NCI-H510A treated with DMSO at 0.1 percent for 48 hours (cell line): ENCODE results near the gene TRPV6.

Experiments
- DNase-seq: peaks from one replicate; lab custom pipeline; 2025; lab: John Stamatoyannopoulos, UW

TRPV6 gene

DNA sequence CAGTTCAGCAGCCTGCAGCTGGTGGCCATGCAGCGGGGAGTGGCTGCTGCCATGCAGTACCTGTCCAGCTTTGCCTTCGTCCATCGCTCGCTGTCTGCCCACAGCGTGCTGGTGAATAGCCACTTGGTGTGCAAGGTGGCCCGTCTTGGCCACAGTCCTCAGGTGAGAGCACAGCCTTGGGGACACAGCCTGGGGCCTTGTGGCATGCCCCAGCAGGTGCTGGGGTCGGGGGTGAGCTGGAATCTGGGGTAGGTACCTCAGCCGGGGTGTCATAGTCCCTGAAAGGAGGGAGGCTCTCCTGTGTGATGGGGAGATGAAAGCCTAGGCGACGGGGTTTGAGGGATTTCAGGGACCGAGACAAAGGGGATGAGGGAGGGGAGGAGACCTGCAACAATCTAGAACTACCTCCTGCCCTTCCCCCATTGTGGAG, 16.5 kb downstream of the TRPV6 start:
- no peak for DNase-seq

- DNase-seq: no peak
Measured at GRCh38 chr7:142868188-142868985, 17.2 kb downstream of the TRPV6 start.

GRCh38 chr7:142867398-142868187, 18.0 kb downstream of the TRPV6 start:
- DNase-seq: no peak

GRCh38 chr7:142867097-142867378, 18.5 kb downstream of the TRPV6 start:
- no peak for DNase-seq

DNA sequence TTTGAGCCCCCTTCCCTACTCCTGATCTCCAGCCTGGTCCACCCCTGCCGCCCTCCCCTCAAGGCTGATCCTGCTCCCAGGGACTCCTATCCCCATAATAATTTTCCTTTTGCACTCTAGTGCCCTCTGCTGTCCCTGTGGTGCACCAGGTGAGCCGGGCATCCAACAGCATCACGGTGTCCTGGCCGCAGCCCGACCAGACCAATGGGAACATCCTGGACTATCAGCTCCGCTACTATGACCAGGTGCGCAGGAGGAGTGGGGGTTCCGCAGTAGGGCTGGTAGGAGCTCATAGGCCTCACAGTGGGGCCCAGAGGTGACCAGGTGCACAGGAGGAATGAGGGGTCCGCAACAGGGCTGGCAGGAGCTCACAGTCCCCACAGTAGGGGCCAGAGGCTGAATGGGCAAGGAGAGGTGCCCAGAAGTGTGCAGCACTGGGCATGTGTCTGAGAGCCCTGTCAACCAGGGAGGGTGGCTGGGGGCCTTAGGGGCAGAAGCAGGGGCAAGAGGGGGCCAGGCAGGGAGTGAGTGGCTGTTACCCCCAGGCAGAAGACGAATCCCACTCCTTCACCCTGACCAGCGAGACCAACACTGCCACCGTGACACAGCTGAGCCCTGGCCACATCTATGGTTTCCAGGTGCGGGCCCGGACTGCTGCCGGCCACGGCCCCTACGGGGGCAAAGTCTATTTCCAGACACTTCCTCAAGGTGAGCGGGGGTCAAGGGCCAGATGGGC, 19.0 kb downstream of the TRPV6 start:
- DNase-seq: no peak

DNA sequence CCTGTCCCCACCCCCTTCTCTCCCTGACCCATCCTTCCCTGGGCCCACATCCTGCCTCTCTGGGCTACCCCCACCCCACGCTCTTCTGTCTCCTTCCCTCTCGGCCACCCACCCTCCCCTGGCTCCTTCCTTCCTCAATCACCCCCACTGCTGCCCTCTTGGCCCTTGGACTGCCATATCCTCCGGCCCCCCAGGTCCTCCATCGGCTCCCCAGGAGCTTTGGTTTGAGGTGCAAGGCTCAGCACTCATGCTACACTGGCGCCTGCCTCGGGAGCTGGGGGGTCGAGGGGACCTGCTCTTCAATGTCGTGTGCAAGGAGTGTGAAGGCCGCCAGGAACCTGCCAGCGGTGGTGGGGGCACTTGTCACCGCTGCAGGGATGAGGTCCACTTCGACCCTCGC, 19.8 kb downstream of the TRPV6 start:
- no peak for DNase-seq

GRCh38 chr7:142864980-142865747, 20.4 kb downstream of the TRPV6 start:
- DNase-seq: no peak

DNA sequence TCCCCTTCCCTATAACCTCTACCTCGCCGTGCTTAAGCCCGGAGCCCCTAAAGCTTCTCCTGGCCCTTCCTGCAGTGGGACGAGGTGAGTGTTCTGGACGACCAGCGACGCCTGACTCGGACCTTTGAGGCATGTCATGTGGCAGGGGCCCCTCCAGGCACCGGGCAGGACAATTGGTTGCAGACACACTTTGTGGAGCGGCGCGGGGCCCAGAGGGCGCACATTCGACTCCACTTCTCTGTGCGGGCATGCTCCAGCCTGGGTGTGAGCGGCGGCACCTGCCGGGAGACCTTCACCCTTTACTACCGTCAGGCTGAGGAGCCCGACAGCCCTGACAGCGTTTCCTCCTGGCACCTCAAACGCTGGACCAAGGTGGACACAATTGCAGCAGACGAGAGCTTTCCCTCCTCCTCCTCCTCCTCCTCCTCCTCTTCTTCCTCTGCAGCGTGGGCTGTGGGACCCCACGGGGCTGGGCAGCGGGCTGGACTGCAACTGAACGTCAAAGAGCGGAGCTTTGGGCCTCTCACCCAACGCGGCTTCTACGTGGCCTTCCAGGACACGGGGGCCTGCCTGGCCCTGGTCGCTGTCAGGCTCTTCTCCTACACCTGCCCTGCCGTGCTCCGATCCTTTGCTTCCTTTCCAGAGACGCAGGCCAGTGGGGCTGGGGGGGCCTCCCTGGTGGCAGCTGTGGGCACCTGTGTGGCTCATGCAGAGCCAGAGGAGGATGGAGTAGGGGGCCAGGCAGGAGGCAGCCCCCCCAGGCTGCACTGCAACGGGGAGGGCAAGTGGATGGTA, 21.5 kb downstream of the TRPV6 start:
- DNase-seq: no peak

- no peak for DNase-seq
Measured at GRCh38 chr7:142862786-142863400, 22.7 kb downstream of the TRPV6 start.

GRCh38 chr7:142862351-142862750, 23.2 kb downstream of the TRPV6 start:
- DNase-seq: no peak

GRCh38 chr7:142860968-142861367, 24.6 kb downstream of the TRPV6 start:
- DNase-seq: no peak

DNA sequence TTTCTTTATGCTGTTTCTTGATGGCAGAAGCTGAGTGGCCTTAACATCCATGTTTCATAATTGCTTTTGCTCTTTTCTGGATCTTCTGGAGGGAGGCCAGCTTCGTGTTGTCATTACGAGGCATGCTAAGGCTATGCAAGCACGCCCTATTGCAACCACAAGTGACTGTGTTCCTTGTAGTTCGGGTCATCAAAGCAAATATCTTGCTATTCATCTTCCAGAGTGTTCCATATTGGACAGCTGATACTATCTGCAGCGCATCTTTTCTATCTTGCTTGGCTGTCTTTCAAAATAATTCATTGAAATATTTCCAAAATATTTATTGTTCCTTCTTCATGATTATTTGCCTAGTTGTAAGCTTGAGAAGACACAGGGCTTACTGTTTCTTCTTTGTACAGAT, 25.7 kb downstream of the TRPV6 start:
- no peak for DNase-seq

DNA sequence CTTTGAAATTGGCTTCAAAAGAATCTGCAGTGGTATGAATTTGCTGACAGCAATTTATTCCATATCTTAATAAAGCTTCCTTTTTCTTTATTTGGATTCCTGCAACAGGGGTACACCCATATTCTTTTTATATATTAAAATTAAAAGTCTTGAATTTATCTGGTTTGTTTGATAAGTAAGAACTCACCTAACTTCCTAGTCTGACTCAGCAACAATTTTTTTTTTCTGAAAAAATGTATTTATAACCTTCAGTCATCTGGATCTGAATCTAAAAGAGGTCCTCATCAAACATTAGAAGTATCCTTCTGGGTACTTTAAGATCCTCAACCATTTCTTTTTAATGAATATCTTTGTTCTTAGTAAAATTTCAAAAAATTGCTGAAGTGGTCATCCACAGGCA, 26.1 kb downstream of the TRPV6 start:
- DNase-seq: no peak

GRCh38 chr7:142857625-142858024, 27.9 kb downstream of the TRPV6 start:
- no peak for DNase-seq

- no peak for DNase-seq
Measured at GRCh38 chr7:142856565-142857245, 28.8 kb downstream of the TRPV6 start.

- no peak for DNase-seq
Measured at GRCh38 chr7:142855756-142856564, 29.6 kb downstream of the TRPV6 start.

DNA sequence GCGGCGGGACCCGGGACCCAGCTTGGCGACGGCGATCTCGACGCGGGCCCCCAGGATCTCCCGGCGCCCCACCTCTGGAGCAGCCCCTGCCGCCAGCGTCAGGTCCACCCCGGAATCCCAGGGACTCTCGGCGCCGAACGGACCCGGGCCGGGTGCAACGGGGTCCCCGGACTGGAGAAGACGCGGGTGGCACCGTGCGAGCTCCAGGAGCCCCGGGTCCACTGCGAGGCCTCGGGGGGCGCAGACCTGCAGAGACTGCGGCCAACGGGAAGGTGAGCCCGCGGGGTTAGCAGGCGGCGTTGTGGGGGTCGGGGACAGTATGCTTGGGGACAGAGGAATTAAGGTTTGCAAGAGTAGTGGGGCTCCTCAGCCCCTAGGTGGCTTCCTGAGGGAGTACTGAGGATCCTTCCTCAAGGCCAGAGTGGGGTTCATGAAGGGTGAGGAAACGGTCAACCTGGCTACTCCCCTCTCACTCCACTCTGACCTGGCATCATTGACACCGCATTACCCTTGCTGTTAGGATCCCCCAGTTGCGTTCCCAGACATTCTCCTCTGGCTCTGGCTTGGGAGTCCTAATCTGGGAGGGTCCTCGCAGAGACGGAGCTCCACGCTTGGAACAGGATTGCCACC, 30.3 kb downstream of the TRPV6 start:
- DNase-seq: no peak

DNA sequence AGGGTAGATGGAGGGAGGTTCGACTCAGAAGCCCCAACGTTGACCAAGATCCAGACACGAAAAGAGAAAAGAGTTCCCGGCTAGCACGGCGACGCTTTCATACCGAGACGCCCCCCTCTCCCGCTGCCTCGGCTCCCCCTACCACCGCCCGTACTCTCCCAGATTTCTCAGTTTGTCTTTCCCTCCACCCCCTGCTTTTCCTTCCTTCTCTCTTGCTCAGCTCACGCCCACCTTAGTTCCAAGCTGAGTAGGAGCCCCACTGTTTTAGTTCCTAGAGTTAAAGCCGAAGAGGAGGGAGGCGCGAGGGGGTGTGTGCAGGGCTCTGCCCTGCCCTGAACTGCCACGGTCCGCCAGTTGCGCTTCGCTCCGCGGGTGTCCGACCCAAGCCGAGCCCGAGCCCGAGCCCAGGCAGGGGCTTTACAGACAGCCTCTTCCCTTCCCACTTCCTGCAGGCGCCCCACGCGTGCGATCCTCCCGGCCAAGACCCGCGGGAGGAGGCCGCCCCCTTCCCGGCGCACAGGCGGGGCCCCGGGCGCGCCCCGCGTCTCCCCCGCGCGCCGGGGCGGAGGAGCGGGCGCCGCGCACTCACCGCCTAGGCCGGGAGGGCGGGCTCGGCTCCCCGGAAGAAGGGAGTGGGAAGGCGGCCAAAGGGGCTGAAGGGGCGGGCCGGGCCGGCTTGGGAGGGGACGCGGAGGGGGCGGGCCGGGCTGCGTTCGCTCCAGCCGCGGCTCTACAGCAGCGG, 31.0 kb downstream of the TRPV6 start, which contains the start of gene EPHB6:
Gene EPHB6, plus strand, starts transcription at position 705 of the 742 bp plus-strand sequence. CDS start 8,152 bp downstream, outside the sequence.
- DNase-seq: no peak
